GM23338 (cell line): ENCODE results near the gene B3GNT9. TPM values are rescaled to one million over a fixed set of nuclear protein-coding genes. Genes with fewer than 3 reads are reported as not detected.

Experiments
- ATAC-seq: fragments of 200-7000 bp; cut with Tn5 transposase; 3 replicates; pipeline ENCODE4 v1.9.1; 2020
- DNase-seq: peaks from one replicate; pipeline ENCODE4 v3.0.0-alpha.2; 2015; ENCODE audit warnings: low spot score
- H2AFZ ChIP-seq: fragments of 200-600 bp; sonication (generic); 2 replicates; pipeline ENCODE4 v1.8.0; 2016; ENCODE audit warnings: antibody characterized with exemption, mild to moderate bottlenecking, moderate library complexity
- H3F3A ChIP-seq: fragments of 200-600 bp; sonication (generic); replicated peaks from 2 replicates; pipeline ENCODE4 v1.8.0; 2017; ENCODE audit warnings: antibody characterized with exemption, mixed run types, low read depth
- H3K27ac ChIP-seq: fragments of 200-600 bp; sonication (generic); 2 replicates; pipeline ENCODE4 v1.6.1; 2016; ENCODE audit warnings: low read depth
- H3K27me3 ChIP-seq: fragments of 200-600 bp; sonication (generic); 2 replicates; pipeline ENCODE4 v1.8.0; 2016; ENCODE audit warnings: mild to moderate bottlenecking, mixed run types, moderate library complexity; ENCODE audit not compliant: insufficient read depth
- H3K36me3 ChIP-seq: fragments of 200-600 bp; sonication (generic); 2 replicates; pipeline ENCODE4 v1.8.0; 2016; ENCODE audit warnings: mild to moderate bottlenecking; ENCODE audit not compliant: insufficient read depth
- H3K4me1 ChIP-seq: fragments of 200-600 bp; sonication (generic); 2 replicates; pipeline ENCODE4 v1.8.0; 2016; ENCODE audit warnings: mild to moderate bottlenecking, moderate library complexity; ENCODE audit not compliant: insufficient read depth
- H3K4me2 ChIP-seq: fragments of 200-600 bp; sonication (generic); 2 replicates; pipeline ENCODE4 v1.7.1; 2017; ENCODE audit warnings: mixed run types
- H3K4me3 ChIP-seq: fragments of 200-600 bp; sonication (generic); 2 replicates; pipeline ENCODE4 v1.6.1; 2016; ENCODE audit warnings: mixed run types
- H3K79me2 ChIP-seq: fragments of 200-600 bp; sonication (generic); replicated peaks from 2 replicates; pipeline ENCODE4 v1.8.0; 2017; ENCODE audit warnings: mild to moderate bottlenecking; ENCODE audit not compliant: insufficient read depth
- H3K9me2 ChIP-seq: fragments of 200-600 bp; sonication (generic); 2 replicates; pipeline ENCODE4 v1.8.0; 2017; ENCODE audit not compliant: insufficient read depth
- H4K20me1 ChIP-seq: fragments of 200-600 bp; sonication (generic); replicated peaks from 2 replicates; pipeline ENCODE4 v1.8.0; 2017; ENCODE audit warnings: mild to moderate bottlenecking; ENCODE audit not compliant: insufficient read depth
- H3K27ac Mint-ChIP-seq: 2 replicates; pipeline ENCODE4 v1.8.0; 2020; ENCODE audit warnings: inconsistent platforms, mild to moderate bottlenecking, moderate library complexity, mixed read lengths
- H3K27me3 Mint-ChIP-seq: 3 replicates; pipeline ENCODE4 v1.8.0; 2022; ENCODE audit warnings: low read depth, mild to moderate bottlenecking, moderate library complexity, mixed read lengths, inconsistent platforms; ENCODE audit not compliant: insufficient read depth, poor library complexity
- H3K36me3 Mint-ChIP-seq: 3 replicates; pipeline ENCODE4 v1.8.0; 2021; ENCODE audit warnings: low read depth, mild to moderate bottlenecking, inconsistent platforms, moderate library complexity, mixed read lengths
- H3K4me1 Mint-ChIP-seq: 3 replicates; pipeline ENCODE4 v1.8.0; 2020; ENCODE audit warnings: mild to moderate bottlenecking, inconsistent platforms, mixed read lengths
- H3K4me3 Mint-ChIP-seq: 3 replicates; pipeline ENCODE4 v1.8.0; 2021; ENCODE audit warnings: moderate library complexity, mild to moderate bottlenecking, inconsistent platforms, mixed read lengths
- H3K9me3 Mint-ChIP-seq: 3 replicates; pipeline ENCODE4 v1.8.0; 2020; ENCODE audit warnings: moderate library complexity, mild to moderate bottlenecking, inconsistent platforms, mixed read lengths
- CREB1 ChIP-seq: fragments of 250-450 bp; sonication (Bioruptor Pico); IDR thresholded peaks from 2 replicates; pipeline ENCODE4 v1.5.0; 2020; ENCODE audit warnings: low read depth, mild to moderate bottlenecking, moderate library complexity
- CTCF ChIP-seq, 2 experiments: fragments of 200-600 bp in 1 of 2; sonication (generic) in 1 of 2; conservative IDR thresholded peaks; 2 replicates each; pipeline versions ENCODE4 v1.5.1 to v1.6.1; 2016 to 2017; ENCODE audit warnings: antibody characterized with exemption in 2 of 2, low read depth in 2 of 2, mild to moderate bottlenecking in 2 of 2, moderate library complexity in 1 of 2
- ETS1 ChIP-seq: IDR thresholded peaks from 2 replicates; pipeline ENCODE4 v1.6.1; 2016; ENCODE audit warnings: antibody characterized with exemption
- JUNB ChIP-seq: IDR thresholded peaks from one replicate; pipeline ENCODE4 v1.6.1; 2016; ENCODE audit warnings: antibody characterized with exemption; ENCODE audit not compliant: unreplicated experiment
- NANOG ChIP-seq: IDR thresholded peaks from 2 replicates; pipeline ENCODE4 v1.6.1; 2016; ENCODE audit warnings: antibody characterized with exemption, borderline replicate concordance
- POLR2AphosphoS5 ChIP-seq: IDR thresholded peaks from 2 replicates; pipeline ENCODE4 v1.6.1; 2016; ENCODE audit warnings: antibody characterized with exemption, low read depth
- ZNF114 ChIP-seq: fragments of 250-450 bp; sonication (Bioruptor Pico); IDR thresholded peaks from 2 replicates; pipeline ENCODE4 v1.5.0; 2020; ENCODE audit warnings: mild to moderate bottlenecking, moderate library complexity
- ZNF462 ChIP-seq: fragments of 250-450 bp; sonication (Bioruptor Pico); IDR thresholded peaks from 2 replicates; pipeline ENCODE4 v1.5.0; 2020; ENCODE audit warnings: mild to moderate bottlenecking, moderate library complexity
- polyA plus RNA-seq: library from polyadenylated mRNA; unstranded; fragments of >200 nt; fragmentation: Nextera tagmentation; extraction: Ambion mirVana; gene quantifications from 2 replicates; pipeline ENCODE4 v1.2.1, GENCODE V29; 2016
- total RNA-seq: library from RNA; depleted of rRNA; stranded (reverse); fragments of >200 nt; shearing (Covaris generic); gene quantifications from 2 replicates; pipeline ENCODE4 v1.2.3, GENCODE V29; 2014

B3GNT9 gene
- total and polyA plus RNA-seq, 2 experiments from 2014 or later = 0.99 to 7.0 TPM

- no peaks in the 10 kb centered on the region; the same call in none of the 2 replicates for H4K20me1 ChIP-seq
- Mint-ChIP-seq H3K27ac (no peak overlapping the region), H3K4me3 (peak overlapping the region; percentile 58), H3K9me3 (no peaks in the 10 kb centered on the region), H3K4me1 (peaks cover 10% of the 10 kb centered on the region; the same call in 2 of the 3 replicates), H3K27me3 (peaks cover 45% of the 10 kb centered on the region), H3K36me3 (peaks cover 21% of the 10 kb centered on the region)
- no peaks in the 10 kb centered on the region for H3K9me2 ChIP-seq
- peak; percentile 80 for DNase-seq
- peak in 1 of 2 experiments; percentile 43; a peak in 3 of 4 replicates for TF ChIP-seq CTCF (conservative IDR thresholded peaks at IDR 0.05; ENCODE audit: low read depth in 2 of 2)
- no peak for TF ChIP-seq NANOG
- no peak for TF ChIP-seq CREB1 (CRISPR knock-in tag)
- TF ChIP-seq ZNF114 (CRISPR knock-in tag) = no peak
- peak; percentile 22 for TF ChIP-seq POLR2AphosphoS5
- no peak for TF ChIP-seq ZNF462 (CRISPR knock-in tag)
- no peak for TF ChIP-seq ETS1
- no peak for TF ChIP-seq JUNB
- peak overlapping the region; percentile 94 for H3K4me2 ChIP-seq
- peaks cover 64% of the 10 kb centered on the region for H3K27me3 ChIP-seq
- no peaks in the 10 kb centered on the region for H3K79me2 ChIP-seq
- H2AFZ ChIP-seq = peak overlapping the region; percentile 97; the same call in 1 of the 2 replicates
- 0 out of 2 replicates have a peak, but pooled peaks cover 7% of the 10 kb centered on the region for H3F3A ChIP-seq
- no peaks in the 10 kb centered on the region for H3K36me3 ChIP-seq
- peak overlapping the region; percentile 77 for H3K4me3 ChIP-seq
- H3K4me1 ChIP-seq = peaks cover 6% of the 10 kb centered on the region; the same call in 1 of the 2 replicates
- peak; percentile 15 for ATAC-seq
- no peak overlapping the region for H3K27ac ChIP-seq
Observed at GRCh38 chr16:67149276-67150046, 1.3 kb downstream of the B3GNT9 start.
